ENCODE measurements around the gene LDLRAD1.

DNA sequence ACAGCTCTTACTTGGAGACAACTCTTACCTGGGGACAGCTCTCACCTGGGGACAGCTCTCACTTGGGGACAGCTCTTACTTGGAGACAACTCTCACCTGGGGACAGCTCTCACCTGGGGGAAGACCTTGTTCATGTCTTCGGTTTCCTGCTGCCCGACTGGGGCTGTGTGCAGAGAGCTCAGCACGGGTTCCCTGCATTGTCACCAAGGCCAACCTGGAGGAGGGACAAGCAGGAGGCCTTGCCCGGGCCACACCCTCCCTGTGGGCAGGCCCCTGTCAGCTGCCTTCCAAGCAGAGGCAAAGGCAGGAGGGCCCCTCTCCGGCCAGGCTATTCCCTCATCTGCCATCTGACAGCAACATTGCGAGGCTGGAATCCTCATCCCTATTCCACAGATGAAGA lies at the start of gene LDLRAD1:
- TF ChIP-seq, protein P1, sequence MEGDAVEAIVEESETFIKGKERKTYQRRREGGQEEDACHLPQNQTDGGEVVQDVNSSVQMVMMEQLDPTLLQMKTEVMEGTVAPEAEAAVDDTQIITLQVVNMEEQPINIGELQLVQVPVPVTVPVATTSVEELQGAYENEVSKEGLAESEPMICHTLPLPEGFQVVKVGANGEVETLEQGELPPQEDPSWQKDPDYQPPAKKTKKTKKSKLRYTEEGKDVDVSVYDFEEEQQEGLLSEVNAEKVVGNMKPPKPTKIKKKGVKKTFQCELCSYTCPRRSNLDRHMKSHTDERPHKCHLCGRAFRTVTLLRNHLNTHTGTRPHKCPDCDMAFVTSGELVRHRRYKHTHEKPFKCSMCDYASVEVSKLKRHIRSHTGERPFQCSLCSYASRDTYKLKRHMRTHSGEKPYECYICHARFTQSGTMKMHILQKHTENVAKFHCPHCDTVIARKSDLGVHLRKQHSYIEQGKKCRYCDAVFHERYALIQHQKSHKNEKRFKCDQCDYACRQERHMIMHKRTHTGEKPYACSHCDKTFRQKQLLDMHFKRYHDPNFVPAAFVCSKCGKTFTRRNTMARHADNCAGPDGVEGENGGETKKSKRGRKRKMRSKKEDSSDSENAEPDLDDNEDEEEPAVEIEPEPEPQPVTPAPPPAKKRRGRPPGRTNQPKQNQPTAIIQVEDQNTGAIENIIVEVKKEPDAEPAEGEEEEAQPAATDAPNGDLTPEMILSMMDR (IDR thresholded peaks at IDR 0.05) = no peak
- TF ChIP-seq POLR2A (IDR thresholded peaks at IDR 0.05) = no peak
